GM23338 (cell line): ENCODE measurements around the gene CALCOCO1.

ENCODE experiments used
- CREB1 ChIP-seq: fragments of 250-450 bp; sonication (Bioruptor Pico); IDR thresholded peaks from 2 replicates; pipeline ENCODE4 v1.5.0; 2020; ENCODE audit warnings: low read depth, mild to moderate bottlenecking, moderate library complexity
- EZH2 ChIP-seq: fragments of 200-600 bp; sonication (generic); IDR thresholded peaks from one replicate; pipeline ENCODE4 v1.8.0; 2017; ENCODE audit warnings: antibody characterized with exemption, mild to moderate bottlenecking, low read depth; ENCODE audit not compliant: unreplicated experiment
- EZH2phosphoT487 ChIP-seq: fragments of 200-600 bp; sonication (generic); IDR thresholded peaks from one replicate; pipeline ENCODE4 v1.8.1; 2018; ENCODE audit warnings: antibody characterized with exemption; ENCODE audit not compliant: unreplicated experiment
- NANOG ChIP-seq: IDR thresholded peaks from 2 replicates; pipeline ENCODE4 v1.6.1; 2016; ENCODE audit warnings: antibody characterized with exemption, borderline replicate concordance
- POLR2AphosphoS5 ChIP-seq: IDR thresholded peaks from 2 replicates; pipeline ENCODE4 v1.6.1; 2016; ENCODE audit warnings: antibody characterized with exemption, low read depth
- ZNF114 ChIP-seq: fragments of 250-450 bp; sonication (Bioruptor Pico); IDR thresholded peaks from 2 replicates; pipeline ENCODE4 v1.5.0; 2020; ENCODE audit warnings: mild to moderate bottlenecking, moderate library complexity
- ZNF331 ChIP-seq: fragments of 250-450 bp; sonication (Bioruptor Pico); IDR thresholded peaks from 2 replicates; pipeline ENCODE4 v1.5.0; 2020; ENCODE audit warnings: low read depth, mild to moderate bottlenecking, moderate library complexity
- TF ChIP-seq, protein P1 (sequence below), 2 experiments: fragments of 200-600 bp in 1 of 2; sonication (generic) in 1 of 2; conservative IDR thresholded peaks; 2 replicates each; pipeline versions ENCODE4 v1.5.1 to v1.6.1; 2016 to 2017; ENCODE audit warnings: antibody characterized with exemption in 2 of 2, low read depth in 2 of 2, mild to moderate bottlenecking in 2 of 2, moderate library complexity in 1 of 2
- TF ChIP-seq, protein P2 (sequence below): IDR thresholded peaks from one replicate; pipeline ENCODE4 v1.6.1; 2018; ENCODE audit warnings: antibody characterized with exemption; ENCODE audit not compliant: unreplicated experiment

DNA sequence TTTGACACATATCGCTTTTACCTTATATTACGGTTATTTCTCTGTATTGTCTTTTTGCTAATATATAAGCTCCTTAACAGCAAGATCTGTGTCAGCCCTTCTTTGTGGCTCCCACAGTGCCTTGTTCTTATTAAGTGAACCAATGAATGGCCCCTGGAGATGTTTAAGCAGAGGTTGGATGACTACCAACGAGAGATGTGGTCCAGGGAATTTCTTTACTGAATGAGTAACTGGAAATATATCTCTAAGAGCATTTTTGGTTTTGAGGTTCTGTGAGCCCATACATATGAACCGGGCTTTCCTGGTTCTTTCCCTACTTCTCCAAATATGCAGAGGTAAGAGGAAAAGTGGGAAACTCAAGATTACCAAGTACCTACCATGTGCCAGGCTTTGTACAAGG, 23.5 kb downstream of the CALCOCO1 start:
- TF ChIP-seq NANOG (no peak), POLR2AphosphoS5 (no peak), EZH2 (no peak), EZH2phosphoT487 (no peak), CREB1 (CRISPR knock-in tag) (no peak), ZNF331 (no peak), ZNF114 (no peak)
- TF ChIP-seq, protein P1, sequence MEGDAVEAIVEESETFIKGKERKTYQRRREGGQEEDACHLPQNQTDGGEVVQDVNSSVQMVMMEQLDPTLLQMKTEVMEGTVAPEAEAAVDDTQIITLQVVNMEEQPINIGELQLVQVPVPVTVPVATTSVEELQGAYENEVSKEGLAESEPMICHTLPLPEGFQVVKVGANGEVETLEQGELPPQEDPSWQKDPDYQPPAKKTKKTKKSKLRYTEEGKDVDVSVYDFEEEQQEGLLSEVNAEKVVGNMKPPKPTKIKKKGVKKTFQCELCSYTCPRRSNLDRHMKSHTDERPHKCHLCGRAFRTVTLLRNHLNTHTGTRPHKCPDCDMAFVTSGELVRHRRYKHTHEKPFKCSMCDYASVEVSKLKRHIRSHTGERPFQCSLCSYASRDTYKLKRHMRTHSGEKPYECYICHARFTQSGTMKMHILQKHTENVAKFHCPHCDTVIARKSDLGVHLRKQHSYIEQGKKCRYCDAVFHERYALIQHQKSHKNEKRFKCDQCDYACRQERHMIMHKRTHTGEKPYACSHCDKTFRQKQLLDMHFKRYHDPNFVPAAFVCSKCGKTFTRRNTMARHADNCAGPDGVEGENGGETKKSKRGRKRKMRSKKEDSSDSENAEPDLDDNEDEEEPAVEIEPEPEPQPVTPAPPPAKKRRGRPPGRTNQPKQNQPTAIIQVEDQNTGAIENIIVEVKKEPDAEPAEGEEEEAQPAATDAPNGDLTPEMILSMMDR (conservative IDR thresholded peaks at IDR 0.05; ENCODE audit: low read depth in 2 of 2) = no peak
- TF ChIP-seq, protein P2, sequence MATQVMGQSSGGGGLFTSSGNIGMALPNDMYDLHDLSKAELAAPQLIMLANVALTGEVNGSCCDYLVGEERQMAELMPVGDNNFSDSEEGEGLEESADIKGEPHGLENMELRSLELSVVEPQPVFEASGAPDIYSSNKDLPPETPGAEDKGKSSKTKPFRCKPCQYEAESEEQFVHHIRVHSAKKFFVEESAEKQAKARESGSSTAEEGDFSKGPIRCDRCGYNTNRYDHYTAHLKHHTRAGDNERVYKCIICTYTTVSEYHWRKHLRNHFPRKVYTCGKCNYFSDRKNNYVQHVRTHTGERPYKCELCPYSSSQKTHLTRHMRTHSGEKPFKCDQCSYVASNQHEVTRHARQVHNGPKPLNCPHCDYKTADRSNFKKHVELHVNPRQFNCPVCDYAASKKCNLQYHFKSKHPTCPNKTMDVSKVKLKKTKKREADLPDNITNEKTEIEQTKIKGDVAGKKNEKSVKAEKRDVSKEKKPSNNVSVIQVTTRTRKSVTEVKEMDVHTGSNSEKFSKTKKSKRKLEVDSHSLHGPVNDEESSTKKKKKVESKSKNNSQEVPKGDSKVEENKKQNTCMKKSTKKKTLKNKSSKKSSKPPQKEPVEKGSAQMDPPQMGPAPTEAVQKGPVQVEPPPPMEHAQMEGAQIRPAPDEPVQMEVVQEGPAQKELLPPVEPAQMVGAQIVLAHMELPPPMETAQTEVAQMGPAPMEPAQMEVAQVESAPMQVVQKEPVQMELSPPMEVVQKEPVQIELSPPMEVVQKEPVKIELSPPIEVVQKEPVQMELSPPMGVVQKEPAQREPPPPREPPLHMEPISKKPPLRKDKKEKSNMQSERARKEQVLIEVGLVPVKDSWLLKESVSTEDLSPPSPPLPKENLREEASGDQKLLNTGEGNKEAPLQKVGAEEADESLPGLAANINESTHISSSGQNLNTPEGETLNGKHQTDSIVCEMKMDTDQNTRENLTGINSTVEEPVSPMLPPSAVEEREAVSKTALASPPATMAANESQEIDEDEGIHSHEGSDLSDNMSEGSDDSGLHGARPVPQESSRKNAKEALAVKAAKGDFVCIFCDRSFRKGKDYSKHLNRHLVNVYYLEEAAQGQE = no peak
